DMS53 (cell line): ENCODE data around the gene CD58.

Source experiments
- DNase-seq: peaks from one replicate; lab custom pipeline; 2025; lab: John Stamatoyannopoulos, UW

Gene CD58

DNA sequence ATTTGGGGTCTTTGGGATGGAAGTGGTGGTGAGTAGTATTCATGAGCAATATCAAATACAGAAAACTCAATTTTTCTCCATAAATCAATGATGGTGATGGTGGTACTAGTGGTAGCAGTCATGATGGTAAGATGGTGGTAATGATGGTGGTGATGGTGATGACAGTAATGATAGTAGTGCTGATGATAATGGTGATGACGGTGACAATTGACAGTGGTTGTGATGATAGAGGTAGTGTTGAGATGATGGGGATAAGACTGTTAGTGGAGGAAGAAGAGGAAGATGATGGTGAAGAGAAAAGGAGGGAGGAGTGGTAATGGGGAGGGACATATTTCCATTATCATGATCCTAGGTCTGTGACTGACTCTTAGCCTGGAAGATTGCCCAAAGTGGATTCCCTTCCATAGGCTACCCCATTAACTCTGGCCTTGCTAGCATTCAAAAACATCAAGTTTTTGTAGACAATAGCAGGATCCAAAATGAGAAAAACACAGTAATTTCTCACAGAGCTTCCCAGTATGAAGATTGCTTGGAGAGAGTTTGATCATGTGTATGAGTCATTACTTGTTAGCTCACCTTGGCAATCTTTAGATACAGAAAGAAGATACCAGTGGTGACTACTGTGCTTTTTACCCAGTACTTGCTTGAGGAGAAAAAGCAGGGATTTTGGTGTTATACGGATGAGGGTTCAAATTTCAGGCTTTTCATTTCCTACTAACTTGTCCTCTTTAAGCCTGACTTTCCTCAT is 103.8 kb downstream of the CD58 start:
- no peak for DNase-seq

DNA sequence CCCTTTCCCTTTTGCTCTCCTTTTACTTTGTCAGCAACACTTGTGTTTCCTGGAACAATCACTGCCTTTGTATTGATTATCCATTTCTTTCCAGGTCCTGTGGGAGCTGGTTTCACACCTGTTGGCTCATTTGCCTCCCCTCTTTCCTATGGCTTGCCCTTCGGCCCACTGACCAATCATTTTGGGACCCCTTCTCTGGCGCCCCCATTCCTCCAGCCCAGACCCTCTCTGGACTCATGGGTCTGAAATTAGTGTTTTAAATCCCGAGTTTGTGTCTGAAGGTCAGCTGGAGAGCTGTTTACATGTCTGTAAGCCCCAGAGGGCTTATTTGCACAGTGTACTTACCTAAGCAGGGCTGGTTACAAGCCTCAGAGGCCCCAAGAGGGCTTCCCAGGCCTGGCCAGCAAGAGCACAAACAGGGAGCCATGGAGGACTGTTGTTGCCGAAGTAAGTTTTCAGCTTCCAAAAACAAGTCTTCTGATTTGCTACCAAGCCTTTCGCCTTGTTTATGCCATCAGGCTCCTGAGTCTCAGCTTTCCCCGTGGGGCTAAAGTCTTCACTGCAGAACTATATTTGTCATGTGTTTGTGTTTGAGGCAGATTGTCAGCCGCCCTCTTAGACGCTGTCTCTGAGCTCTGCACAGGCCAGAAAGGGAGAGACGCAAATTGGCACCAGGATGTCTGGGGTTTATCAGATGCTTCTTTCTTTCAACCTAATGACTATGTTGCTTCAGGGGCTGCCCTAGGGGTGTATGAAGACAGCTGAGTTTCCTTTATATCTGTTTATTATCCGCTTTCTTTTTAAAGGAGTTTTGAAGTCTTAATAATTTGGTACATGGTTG is 104.8 kb downstream of the CD58 start:
- DNase-seq, result peak; percentile 30

- no peak for DNase-seq
These were observed 105.4 kb downstream of the CD58 start for GRCh38 chr1:116465477-116465844.
